GM10266 (cell line): ENCODE data around the gene CNTN2.

Source experiments
- DNase-seq: peaks from one replicate; pipeline ENCODE4 v3.0.0; 2012; ENCODE audit errors: extremely low spot score
- CTCF ChIP-seq: IDR thresholded peaks from 2 replicates; pipeline ENCODE4 v1.5.1; 2012; ENCODE audit warnings: mild to moderate bottlenecking, low read depth; ENCODE audit not compliant: control insufficient read depth, insufficient read depth; ENCODE audit errors: missing control alignments

Gene CNTN2

GRCh38 chr1:205065666-205066065 lies 22.7 kb downstream of the CNTN2 start:
- no peak for TF ChIP-seq CTCF
- no peak for DNase-seq

GRCh38 chr1:205066141-205066818 lies 23.3 kb downstream of the CNTN2 start:
- DNase-seq = no peak
- no peak for TF ChIP-seq CTCF

- TF ChIP-seq CTCF = no peak
- no peak for DNase-seq
Measured at GRCh38 chr1:205067031-205067430, 24.0 kb downstream of the CNTN2 start.

- no peak for TF ChIP-seq CTCF
- no peak for DNase-seq
Measured at GRCh38 chr1:205068001-205068400, 25.0 kb downstream of the CNTN2 start.

- TF ChIP-seq CTCF = no peak
- DNase-seq = no peak
Measured at GRCh38 chr1:205068457-205069040, 25.5 kb downstream of the CNTN2 start.

GRCh38 chr1:205069371-205070125 lies 26.5 kb downstream of the CNTN2 start:
- TF ChIP-seq CTCF = no peak
- no peak for DNase-seq

- TF ChIP-seq CTCF = no peak
- DNase-seq = no peak
Measured at GRCh38 chr1:205071028-205071409, 28.0 kb downstream of the CNTN2 start.
